OCI-LY3 (cell line): ENCODE measurements around the gene PRTFDC1.

Experiments
- EZH2phosphoT487 ChIP-seq: fragments of 200-600 bp; shearing (Covaris generic); IDR thresholded peaks from 2 replicates; pipeline ENCODE4 v1.6.1; 2018; ENCODE audit warnings: antibody characterized with exemption, mixed run types, low read depth
- TF ChIP-seq, protein P1 (sequence below): fragments of 200-600, 300-600 bp; sonication (generic); IDR thresholded peaks from 2 replicates; pipeline ENCODE4 v1.5.1; 2014; ENCODE audit warnings: antibody characterized with exemption, low read length, low read depth

DNA sequence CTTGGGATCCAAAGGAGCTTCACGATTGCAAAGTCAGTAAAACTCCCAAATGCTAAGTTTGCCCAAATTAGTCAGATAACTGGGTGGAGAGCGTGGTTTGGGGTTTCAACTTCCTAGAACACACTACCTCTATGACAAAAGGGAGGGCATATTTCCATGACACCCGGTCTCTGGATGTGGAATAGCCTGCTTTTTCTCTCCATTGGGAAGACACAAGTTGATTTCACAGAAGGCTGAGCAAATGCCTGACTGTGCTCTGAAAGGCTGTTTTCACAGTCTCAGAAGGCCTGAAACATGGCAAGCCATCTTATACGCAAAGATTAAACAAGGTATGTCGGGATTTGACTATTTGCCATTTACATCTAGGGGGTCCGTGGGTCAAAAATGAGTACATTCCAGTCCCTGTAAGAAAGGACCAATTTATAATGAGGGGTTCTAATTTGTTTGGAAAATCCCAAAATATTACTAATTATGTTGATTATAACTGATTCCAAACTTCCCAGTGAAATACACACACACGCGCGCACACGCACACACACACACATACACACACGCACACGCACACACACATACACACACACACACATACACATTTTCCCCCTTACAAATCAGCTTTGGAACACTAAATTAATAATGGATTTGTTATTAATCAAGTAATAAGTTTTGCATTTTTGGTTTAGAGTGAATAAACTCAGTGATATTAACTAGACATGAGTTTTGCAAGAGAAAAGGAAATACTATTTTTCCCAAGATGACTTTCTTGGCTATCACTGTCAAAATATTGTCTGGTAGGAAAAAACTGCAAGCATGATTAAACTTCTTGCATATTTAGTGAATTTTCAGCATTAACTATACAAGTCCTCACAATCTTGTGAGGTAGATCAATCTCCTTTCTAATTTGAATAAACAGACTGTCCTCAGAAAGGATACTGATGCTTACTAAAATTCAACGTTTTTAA is 105.0 kb downstream of the PRTFDC1 start:
- TF ChIP-seq, protein P1, sequence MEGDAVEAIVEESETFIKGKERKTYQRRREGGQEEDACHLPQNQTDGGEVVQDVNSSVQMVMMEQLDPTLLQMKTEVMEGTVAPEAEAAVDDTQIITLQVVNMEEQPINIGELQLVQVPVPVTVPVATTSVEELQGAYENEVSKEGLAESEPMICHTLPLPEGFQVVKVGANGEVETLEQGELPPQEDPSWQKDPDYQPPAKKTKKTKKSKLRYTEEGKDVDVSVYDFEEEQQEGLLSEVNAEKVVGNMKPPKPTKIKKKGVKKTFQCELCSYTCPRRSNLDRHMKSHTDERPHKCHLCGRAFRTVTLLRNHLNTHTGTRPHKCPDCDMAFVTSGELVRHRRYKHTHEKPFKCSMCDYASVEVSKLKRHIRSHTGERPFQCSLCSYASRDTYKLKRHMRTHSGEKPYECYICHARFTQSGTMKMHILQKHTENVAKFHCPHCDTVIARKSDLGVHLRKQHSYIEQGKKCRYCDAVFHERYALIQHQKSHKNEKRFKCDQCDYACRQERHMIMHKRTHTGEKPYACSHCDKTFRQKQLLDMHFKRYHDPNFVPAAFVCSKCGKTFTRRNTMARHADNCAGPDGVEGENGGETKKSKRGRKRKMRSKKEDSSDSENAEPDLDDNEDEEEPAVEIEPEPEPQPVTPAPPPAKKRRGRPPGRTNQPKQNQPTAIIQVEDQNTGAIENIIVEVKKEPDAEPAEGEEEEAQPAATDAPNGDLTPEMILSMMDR = no peak
- no peak for TF ChIP-seq EZH2phosphoT487
